SKM-1 treated with dmso at 0.1 percent for 144 hours (cell line): Measurements from ENCODE around the gene TMEM131.

ENCODE experiments used
- DNase-seq: peaks from one replicate; lab custom pipeline; 2025; ENCODE audit not compliant: unreplicated experiment; lab: John Stamatoyannopoulos, UW

TMEM131 gene

DNA sequence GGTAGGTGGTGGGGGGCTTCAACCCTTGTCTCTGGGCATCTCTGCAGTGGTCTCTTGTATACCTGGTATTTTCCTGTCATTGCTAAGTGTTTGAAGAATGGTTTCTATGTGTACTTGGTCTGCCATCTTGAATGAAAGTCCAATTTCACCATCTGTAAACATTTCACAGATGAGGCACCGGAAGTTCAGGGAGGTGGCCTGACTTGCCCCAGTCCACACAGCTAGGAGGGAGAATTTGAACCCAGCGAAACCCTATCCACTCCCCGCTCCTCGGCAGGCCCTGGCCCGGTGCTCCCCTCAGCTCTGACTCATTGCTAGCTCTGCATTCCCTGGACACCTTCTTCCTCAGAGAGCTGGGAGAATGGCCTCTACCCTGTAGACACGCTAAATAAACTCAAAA, 251.8 kb downstream of the TMEM131 start:
- DNase-seq, result no peak

DNA sequence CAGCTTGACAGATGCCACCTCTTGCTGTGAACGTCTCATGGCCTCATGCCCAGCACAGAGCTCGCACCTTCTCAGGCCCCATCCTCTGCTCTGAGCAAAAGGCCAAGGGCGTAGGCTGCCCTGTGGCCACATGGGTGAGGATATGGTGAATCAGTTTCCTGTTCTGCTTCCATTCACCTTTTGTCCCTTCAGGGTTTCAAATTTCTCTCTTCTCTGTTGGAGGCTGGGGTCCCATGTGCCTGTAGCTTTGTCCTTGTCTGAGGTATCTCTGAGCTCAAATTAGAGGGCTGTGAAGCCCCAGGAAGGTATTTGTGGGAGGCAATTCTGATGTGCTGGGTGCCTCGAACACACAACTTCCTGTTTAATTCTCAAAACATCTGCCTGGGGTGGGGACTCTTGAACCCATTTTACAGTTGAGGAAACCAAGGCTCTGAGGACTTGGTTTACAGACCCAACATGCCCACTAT, 253.3 kb downstream of the TMEM131 start:
- no peak for DNase-seq

DNA sequence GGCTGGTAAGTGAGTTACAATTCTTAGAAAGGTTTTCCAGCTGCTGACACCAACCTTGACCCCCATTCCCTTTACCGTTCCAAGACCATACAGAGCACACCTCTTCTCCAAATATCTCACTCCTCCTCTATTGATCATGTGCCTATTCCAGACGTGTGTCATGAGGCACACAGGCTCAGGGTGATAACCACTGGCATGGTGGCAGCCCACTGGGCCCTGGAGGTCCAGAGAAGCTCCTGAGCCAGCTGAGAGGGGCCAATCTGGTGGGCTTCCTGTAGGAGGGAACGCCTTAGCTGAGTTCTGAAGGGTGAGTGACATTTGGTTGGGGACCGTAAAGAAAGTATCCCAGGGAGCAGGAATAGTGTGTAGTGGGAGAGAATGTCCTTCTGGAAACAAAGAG, 254.1 kb downstream of the TMEM131 start:
- no peak for DNase-seq

DNA sequence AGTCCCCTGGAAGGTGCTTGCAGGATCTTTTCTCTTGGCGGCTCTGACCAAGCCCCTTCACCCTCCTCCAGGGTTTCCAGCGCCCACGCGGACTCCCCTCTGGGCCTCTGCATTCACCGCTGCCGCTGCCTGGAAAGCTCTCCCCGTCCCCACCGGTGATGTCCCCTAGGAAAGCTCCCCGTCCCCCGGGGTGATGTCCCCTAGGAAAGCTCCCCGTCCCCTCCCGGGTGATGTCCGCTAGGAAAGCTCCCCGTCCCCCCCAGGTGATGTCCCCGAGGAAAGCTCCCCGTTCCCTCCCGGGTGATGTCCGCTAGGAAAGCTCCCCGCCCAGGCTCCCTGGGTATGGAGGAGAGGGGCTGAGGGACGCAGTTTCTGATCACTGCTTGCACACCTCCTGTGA, 254.5 kb downstream of the TMEM131 start:
- DNase-seq, result no peak

DNA sequence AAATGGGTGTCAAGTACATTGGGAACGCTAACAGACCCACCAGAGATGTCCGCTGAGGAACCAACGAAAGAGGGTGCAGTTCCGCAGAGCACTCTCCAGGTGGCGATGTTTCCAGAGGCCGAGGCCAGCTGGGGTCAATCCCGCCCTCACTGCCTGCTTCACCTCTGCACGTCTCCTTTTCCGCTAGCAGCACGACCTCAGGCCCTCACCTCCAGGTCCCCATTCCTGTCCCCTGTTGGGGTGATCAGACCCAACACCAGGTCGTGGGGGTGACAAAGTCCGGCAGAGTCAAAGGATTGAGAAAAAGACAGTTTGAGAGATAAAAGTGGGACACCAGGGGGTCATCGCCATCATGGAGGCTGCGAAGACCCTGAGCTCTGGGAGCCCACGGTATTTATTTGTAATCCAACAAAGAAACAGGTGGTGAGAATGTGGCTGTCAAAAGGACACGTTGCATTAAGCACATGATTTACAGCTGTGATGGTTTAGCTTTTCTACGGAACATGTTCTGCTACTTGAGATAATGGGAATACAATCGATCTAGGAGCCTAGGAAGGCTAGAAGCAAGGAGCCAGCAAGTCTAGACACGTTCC, 255.1 kb downstream of the TMEM131 start:
- DNase-seq, result peak; percentile 73

DNA sequence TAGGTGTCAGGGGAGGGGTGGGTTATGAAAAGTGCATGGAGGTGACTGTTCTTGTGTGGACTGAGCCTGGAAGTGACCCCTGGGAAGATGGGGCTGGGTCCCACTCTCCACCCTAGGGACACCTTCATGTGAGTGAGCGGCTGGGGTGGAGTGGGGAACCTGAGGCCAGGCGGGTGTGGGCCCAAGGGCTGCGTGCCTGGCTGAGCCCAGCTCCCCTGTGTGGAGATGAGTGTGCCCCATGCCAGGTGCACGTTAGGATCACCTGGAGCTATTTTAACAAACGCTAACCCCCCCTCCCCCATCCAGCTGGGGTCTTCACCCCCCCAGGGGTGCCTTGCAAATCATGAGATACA, 255.9 kb downstream of the TMEM131 start:
- no peak for DNase-seq

DNA sequence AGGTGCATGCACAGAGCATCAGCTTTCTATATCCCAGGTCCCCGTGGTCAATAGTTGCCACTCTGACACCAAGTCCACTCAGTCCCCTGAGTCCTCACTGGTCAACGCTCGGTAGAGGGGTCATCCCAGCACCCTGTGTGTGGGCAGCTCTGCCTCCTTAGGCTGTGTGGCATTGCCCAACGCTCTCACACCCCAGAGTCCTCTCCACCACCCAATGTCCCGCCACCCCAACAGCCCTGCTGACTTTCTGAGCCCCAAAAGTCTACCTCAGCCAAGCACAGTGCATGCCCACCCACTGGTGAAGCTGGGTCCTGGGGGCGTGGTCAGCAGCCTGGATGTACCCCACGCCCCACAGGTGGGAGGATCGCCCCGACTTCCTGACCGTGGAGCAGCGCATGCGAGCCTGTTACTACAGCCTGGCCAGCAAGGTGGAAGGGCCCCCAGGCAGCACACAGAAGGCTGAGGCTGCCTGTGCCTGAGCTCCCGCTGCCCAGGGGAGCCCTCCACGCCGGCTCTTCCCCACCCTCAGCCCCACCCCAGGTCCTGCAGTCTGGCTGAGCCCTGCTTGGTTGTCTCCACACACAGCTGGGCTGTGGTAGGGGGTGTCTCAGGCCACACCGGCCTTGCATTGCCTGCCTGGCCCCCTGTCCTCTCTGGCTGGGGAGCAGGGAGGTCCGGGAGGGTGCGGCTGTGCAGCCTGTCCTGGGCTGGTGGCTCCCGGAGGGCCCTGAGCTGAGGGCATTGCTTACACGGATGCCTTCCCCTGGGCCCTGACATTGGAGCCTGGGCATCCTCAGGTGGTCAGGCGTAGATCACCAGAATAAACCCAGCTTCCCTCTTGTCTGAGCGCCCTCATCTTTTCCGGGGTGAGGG, 256.5 kb downstream of the TMEM131 start:
- DNase-seq, result no peak

DNA sequence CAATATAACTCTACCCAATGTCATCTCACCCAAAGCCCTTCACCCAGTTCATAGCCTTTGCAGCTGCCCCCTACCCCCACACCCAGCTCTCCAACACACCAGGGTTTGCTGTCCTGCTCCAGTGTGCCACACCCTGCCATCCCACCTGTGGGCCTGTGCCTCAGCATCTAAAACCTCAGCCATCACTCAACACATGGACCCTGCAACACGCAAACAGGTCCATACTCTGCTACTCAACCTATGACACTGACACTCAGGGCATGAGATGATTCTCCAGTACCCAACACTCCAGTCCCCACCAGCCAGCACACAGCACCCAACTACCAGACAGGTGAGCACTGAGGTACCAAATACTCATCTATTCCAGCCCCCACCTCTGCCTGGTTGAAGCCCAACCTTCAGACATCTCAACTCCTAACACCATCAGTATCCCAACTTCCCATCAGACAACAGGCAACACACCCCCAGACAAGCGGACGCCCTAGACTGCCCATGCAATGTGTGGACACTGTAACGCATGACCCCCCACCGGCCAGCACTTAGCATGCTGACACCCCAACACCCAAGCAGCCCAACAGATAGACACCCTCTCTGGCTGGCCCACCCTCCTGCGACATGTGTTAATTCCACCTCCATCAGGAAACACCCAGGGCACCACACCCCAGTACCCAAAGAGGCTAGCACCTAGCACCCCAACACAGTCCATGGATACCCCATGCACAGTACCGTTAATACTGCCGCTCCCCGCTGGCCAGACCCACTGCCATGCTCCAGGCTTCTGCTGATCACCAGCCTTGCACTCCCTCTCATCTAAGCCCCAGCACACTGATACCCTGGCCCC, 257.3 kb downstream of the TMEM131 start:
- no peak for DNase-seq

DNA sequence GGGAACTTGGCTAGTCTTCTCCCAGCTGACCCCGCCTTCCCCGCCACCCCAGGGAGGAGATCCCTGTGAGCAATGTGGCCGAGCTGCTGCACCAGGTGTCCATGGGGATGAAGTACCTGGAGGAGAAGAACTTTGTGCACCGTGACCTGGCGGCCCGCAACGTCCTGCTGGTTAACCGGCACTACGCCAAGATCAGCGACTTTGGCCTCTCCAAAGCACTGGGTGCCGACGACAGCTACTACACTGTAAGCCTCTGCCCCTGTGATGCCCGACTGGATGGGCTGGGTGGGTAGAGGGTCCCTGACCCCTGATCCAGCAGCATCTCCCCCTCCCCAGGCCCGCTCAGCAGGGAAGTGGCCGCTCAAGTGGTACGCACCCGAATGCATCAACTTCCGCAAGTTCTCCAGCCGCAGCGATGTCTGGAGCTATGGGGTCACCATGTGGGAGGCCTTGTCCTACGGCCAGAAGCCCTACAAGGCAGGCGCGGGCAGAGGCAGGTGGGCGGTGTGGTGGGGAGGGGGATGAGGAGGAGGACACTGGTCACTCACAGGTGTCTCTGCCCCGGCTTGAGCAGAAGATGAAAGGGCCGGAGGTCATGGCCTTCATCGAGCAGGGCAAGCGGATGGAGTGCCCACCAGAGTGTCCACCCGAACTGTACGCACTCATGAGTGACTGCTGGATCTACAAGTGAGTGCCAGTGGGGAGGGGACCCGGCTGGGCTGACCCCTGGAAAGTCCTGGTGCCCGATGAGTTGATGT, 258.1 kb downstream of the TMEM131 start:
- no peak for DNase-seq

DNA sequence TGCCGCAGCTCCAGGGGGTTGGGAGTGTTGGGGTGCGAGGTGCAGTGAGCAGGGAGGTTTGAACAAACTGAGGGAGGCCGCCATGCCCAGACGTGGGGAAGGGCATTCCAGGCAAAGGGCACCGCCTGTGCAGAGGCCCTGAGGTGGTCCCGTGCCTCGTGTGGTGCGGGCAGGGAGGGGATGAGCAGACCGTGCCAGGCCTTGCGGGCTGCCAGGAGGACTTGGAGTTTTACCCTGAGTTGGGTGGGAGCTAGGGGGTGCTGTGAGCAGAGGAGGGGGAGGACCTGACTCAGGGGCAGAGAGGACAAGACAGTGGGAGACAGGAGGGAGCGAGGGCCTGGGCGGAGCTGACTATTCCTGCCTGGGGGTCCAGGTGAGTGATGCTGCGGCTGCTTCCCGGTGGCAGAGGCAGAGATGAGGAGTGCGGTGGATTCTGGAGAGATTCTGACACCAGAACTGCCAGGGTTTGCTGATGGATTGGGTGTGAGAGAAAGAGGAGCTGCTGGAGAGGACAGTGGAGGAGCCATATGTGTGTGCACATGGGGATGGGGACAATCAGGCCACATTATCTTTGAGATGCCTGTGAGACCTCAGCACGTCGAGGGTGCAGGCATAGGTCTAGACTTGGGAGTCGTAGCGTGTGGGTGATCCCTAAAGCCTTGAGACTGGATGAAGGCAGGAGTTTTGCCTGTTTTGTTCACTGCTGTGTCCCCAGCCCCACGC, 259.0 kb downstream of the TMEM131 start:
- no peak for DNase-seq

DNA sequence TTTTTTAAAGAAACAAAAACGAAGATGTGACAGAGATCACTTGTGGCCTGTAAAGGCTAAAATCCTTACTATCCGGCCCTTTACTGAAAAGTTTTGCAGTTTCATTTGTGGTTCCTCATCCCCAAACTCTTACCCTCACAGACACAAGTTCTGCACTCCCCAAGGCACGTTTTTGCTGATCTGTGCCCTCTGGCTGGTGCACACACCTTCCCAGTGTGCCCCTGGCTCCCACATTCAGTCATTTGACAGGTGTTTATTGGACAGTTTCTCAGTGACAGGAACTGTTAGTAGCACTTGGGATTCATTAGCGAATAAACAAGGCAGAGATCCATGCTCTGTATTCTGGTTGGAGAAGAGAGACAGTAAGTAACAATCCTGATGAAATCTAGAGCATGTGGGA, 259.6 kb downstream of the TMEM131 start:
- no peak for DNase-seq

DNA sequence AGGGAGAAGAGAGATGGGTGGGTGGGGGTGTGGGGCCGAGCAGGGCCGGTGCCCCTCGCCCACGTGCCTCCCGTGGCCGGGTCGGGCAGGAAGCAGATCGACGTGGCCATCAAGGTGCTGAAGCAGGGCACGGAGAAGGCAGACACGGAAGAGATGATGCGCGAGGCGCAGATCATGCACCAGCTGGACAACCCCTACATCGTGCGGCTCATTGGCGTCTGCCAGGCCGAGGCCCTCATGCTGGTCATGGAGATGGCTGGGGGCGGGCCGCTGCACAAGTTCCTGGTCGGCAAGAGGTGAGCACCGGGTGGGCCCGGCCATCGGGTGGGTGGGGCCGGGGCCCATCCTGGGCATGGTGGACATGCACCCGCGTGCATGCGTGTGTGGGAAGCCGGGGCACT, 260.6 kb downstream of the TMEM131 start:
- DNase-seq, result no peak

DNA sequence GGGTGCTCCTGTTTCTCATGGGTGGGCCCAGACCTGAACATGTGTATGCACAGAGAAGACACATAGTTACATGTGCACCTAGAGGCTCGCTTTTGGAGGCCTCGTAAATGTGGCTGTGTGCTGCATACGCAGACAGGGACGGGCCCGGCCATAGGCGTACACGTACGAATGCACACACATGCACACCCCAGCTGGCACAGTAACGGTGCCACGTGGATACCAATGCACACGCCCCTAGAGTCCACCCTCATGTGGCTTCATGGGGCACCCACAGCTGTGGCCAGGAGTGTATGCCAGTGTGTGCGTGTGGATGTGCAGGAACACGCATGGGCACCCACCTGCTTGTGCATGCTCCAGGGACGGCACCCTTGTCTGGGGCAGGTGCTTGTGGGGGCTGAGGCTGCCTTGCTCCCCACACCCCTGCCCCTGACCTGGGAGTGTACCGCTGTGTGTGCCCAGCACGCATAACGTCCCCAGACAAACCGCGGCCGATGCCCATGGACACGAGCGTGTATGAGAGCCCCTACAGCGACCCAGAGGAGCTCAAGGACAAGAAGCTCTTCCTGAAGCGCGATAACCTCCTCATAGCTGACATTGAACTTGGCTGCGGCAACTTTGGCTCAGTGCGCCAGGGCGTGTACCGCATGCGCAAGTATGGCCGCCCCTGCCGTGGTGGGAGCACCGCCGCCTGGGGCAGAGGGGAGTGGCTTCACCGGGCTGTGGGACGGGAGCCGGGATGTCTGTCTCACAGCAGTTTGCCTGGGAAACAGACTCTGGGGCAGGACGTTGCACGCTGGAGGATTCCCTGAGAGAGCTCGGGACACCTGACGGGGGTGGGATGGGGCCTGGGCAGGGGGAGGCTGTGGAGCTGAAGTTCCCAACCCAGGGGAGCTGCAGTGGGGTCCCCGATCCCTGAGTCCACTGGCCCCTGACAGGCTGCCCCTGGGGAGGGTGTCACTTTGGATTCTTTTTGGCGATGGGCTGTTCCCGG, 261.4 kb downstream of the TMEM131 start:
- DNase-seq, result no peak

DNA sequence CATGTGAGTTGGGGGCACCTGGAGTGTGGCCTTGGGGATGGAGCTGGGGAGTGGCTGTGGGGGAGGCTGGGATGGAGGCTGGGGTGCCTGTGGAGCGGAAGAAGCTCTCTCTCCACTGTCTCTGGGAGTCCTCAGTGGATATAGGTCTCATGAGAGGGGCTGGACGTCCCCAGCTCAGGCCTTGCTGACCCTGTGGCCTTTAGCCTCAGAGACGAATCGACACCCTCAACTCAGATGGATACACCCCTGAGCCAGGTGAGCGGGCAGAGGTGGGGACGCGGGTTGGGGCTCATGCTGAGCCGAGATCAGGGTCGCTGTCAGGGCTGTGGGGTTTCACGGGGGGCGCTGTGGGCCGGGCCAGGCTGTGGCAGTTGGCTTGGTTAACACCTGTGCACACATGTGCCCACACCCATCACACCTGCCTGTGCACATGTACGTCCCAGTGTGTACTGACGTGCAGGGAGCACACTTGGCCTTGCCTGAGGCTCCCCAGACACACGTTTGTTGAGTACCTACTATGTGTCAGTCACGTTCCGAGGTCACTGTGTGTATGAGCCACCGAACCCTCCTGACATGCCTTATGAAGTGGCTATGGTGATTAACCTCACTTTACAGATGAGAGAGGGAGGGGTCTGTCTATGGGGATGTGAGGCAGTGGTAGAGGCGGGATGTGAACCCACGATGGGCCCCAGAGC, 262.3 kb downstream of the TMEM131 start:
- no peak for DNase-seq

DNA sequence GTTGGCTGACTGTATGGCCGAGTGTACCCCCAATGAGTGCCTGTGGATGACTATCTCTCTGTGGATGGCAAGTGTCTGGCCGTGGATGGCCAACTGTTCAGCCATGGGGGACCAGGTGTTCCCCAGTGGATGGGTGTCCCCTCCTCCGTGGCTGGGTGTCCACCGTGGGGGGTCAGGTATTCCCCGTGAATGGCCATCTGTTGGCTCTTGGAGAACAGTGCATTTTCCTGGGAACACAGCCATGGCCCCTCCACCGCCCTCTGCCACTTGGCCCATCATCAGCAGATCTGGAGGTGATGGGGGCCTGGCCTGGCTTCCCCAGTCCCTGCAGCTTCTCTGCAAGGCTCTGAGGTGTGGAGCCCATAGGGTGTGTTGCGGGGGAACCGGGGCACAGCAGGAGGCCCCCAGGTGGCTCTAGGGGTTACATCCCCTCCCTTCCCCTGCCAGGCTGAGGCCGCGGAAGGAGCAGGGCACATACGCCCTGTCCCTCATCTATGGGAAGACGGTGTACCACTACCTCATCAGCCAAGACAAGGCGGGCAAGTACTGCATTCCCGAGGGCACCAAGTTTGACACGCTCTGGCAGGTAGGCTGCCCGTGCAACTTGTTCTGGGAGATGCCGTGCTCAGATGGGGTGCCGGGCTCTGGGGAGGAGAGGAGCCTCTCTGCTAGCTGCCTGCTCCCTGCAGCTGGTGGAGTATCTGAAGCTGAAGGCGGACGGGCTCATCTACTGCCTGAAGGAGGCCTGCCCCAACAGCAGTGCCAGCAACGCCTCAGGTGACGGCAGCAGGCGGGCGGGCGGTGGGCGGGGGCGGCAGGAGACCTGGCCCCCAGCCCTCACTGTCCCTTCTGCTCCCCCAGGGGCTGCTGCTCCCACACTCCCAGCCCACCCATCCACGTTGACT, 263.1 kb downstream of the TMEM131 start:
- no peak for DNase-seq

DNA sequence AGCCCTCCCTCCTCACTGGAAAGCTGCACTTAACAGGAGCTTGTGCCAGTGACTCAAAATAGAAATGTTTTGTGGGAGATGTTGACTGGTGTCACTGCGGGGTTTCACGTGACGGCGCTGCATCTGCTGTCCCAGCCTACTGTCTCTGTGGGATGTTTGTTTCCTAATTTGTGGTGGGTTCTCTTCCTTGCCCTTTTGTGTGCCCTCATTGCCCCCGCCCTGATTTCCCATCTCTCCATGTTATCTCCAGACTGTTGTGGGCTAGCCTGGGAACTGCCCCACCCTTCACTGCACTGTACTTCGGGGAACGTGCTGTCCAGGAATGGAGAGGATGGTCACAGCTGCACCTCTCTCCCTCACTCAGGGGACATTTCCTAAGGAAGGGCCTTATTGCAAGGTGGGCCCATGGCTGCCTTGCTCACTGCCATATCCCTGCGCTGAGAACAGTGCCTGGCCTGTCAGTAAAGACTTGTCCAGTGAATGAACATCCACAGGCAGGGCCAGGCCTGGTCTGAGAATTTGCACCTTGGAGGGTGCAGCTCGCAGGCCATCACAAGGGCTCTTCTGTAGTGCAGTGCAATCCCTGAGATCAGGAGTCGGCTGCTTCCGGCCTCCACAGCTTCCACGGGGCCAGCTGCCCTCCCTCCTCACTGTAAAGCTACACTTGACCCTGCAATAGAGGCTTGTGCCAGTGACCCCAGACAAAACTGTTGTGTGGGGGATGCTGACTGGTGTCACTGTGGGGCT, 264.3 kb downstream of the TMEM131 start:
- no peak for DNase-seq

DNA sequence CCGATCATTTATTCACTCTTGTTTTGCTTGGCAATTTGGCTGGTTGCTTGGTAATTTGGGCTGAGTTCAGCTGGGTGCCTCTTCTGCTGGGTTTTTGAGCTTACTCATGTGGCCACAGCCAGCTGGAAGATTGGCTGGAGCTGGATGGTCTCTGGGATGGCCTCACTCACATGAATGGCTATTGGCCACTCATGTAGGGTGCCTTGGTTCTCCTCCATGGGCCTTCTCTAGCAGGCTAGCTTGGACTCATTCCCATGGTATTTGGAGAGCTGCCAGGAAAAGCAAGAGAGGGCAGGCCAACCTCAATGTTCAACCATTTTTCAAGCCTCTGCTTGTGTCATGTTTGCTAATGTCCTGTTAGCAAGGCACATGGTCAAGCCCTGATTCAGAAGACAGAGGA, 265.5 kb downstream of the TMEM131 start:
- no peak for DNase-seq
